Right cardiac atrium (tissue), 5 donors: Measurements from ENCODE around the gene CSH1. TPM values are rescaled to one million over a fixed set of nuclear protein-coding genes. Genes with fewer than 3 reads are reported as not detected.
"Not testable (repeated sequence)": the region's sequence is repeated elsewhere in the genome, so short reads cannot be mapped to it uniquely, and the experiment has no call there.

Experiments used
- ATAC-seq, 2 donors: fragments of 200-7000 bp; cut with Tn5 transposase; one replicate each; pipeline versions ENCODE4 v1.8.0 to v1.9.1; 2020; ENCODE audit warnings: moderate library complexity in 2 of 2, mild to moderate bottlenecking in 1 of 2
- DNase-seq, 3 donors: peaks; one replicate each; pipeline ENCODE4 v3.0.0-alpha.2; 2020
- H3K27ac ChIP-seq: one replicate; pipeline ENCODE4 v1.5.1; 2013; ENCODE audit warnings: mild to moderate bottlenecking, low read length, control low read depth, moderate library complexity
- H3K27me3 ChIP-seq: one replicate; pipeline ENCODE4 v1.6.1; 2013; ENCODE audit not compliant: control insufficient read depth, insufficient read depth
- H3K4me1 ChIP-seq: one replicate; pipeline ENCODE4 v1.6.1; 2013; ENCODE audit warnings: low read length; ENCODE audit not compliant: control insufficient read depth, insufficient read depth
- H3K4me3 ChIP-seq: one replicate; pipeline ENCODE4 v1.5.1; 2013; ENCODE audit warnings: low read length, control low read depth
- H3K9me3 ChIP-seq: one replicate; pipeline ENCODE4 v1.6.1; 2013; ENCODE audit warnings: low read length; ENCODE audit not compliant: control insufficient read depth
- WGBS: extraction: QIAGEN DNeasy Blood & Tissue Kit; methylation state at CpG from one replicate; pipeline ENCODE4 v1.1.7; 2013; 5-methylcytosine and 5-hydroxymethylcytosine counted together
- intact Hi-C, 4 donors: fragments of 100-400 bp; cut with DNase I; formaldehyde crosslinking; loops; one replicate each; pipeline versions ENCODE4 v1.11.0 to v1.14.0; 2022 to 2023
- polyA plus RNA-seq: library from polyadenylated mRNA; stranded (reverse); fragments of 200-250 nt; gene quantifications from one replicate; pipeline ENCODE4 v1.2.3, GENCODE V29; 2013
- total RNA-seq, 4 donors: library from RNA; stranded (reverse); fragmentation: NEBNext Ultra II Directional; extraction: Animal tissue kit (Norgen Biotek cat#: 25700); gene quantifications; one replicate each; pipeline ENCODE4 v1.2.1, GENCODE V29; 2021
- donor health status: healthy with polysubstance abuse.
- donor health status: DM: no; HTN: yes; CAD: no.
- donor health status: DM: no; HTN: no; CAD: no.
- donor health status: DM: no; HTN: yes; CAD: no; lungs with severe emphysema.
- donor health status: DM: yes; HTN: yes; CAD: no.

The CSH1 gene
- total and polyA plus RNA-seq, 5 donors = not detected

DNA sequence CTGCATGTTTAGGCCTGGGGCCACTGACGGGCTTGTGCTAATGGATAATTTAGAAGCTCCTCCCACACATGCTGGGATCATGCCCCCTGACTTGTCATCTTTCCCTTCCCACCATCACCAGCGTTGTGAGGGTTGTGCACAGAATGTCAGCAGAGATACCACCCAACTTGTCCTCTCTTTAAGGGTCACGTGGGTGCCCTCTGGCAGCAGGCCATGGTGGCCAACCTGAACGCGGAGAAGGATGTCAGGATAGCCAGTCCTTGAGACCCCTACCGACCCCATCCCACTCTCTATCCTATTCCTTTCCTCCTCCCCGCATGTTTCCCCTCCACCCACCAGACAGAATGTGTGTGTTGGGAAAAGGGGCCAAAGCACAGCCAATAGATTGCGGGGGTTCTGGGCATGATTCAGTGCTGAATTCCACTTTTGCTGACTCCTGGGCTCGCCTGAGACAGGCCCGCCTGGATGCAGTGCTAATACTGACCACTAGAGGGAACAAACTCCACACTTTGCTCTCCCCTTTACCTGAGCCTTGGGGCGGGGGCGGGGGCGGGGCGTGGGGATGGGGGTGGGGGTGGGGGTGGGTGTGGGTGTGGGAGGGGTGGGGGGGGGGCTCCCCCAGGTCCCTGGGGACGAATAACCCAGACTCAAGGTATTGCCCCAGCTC, 14.3 kb downstream of the CSH1 start, which contains the start of gene GH2:
Gene GH2, minus strand, starts transcription at position 10 of the 667 bp plus-strand sequence. CDS start 143 bp downstream, outside the sequence.
- Histone ChIP-seq H3K27ac (no peak within 1 kb of the TSS), H3K9me3 (no peaks in the 10 kb centered on the region), H3K4me3 (no peak within 1 kb of the TSS), H3K27me3 (no peaks in the 10 kb centered on the region), H3K4me1 (no peaks in the 10 kb centered on the region)
- intact Hi-C loops = no loop called here
- ATAC-seq = peak; percentile 62 to 64
- DNase-seq = peak in 1 of 3 donors; percentile 64
- whole genome bisulfite sequencing = 37% methylated on average over 15 of the region's 15 CpGs

GRCh38 chr17:63881337-63881736, 15.0 kb downstream of the CSH1 start:
- ATAC-seq = not testable (repeated sequence)

GRCh38 chr17:63880706-63881105, 15.7 kb downstream of the CSH1 start:
- no peak overlapping the region for H3K4me3 ChIP-seq
- H3K27ac ChIP-seq = no peak overlapping the region
- no peaks in the 10 kb centered on the region for H3K27me3 ChIP-seq
- H3K4me1 ChIP-seq = no peaks in the 10 kb centered on the region
- ATAC-seq (no peak), DNase-seq (no peak)
- intact Hi-C loops = no loop called here
- no peaks in the 10 kb centered on the region for H3K9me3 ChIP-seq
- WGBS = 84% methylated on average over 12 of the region's 12 CpGs

More at GRCh38 chr17:63881337-63881736, 15.0 kb downstream of the CSH1 start:
- H3K9me3 ChIP-seq, H3K4me3 ChIP-seq, H3K27me3 ChIP-seq, H3K27ac ChIP-seq, DNase-seq, intact Hi-C loops, H3K4me1 ChIP-seq: not testable (repeated sequence)
- 58% methylated on average over 11 of the region's 11 CpGs for WGBS

GRCh38 chr17:63878413-63878812, 18.0 kb downstream of the CSH1 start:
- 91% methylated on average over 9 of the region's 9 CpGs for WGBS
- ATAC-seq, H3K9me3 ChIP-seq, intact Hi-C loops, H3K4me1 ChIP-seq, H3K4me3 ChIP-seq, DNase-seq, H3K27me3 ChIP-seq, H3K27ac ChIP-seq: not testable (repeated sequence)

GRCh38 chr17:63874693-63875092, 21.7 kb downstream of the CSH1 start:
- ATAC-seq, intact Hi-C loops, H3K27ac ChIP-seq, H3K4me3 ChIP-seq, H3K27me3 ChIP-seq, H3K9me3 ChIP-seq, H3K4me1 ChIP-seq, DNase-seq: not testable (repeated sequence)
- 88% methylated on average over 6 of the region's 6 CpGs for WGBS

DNA sequence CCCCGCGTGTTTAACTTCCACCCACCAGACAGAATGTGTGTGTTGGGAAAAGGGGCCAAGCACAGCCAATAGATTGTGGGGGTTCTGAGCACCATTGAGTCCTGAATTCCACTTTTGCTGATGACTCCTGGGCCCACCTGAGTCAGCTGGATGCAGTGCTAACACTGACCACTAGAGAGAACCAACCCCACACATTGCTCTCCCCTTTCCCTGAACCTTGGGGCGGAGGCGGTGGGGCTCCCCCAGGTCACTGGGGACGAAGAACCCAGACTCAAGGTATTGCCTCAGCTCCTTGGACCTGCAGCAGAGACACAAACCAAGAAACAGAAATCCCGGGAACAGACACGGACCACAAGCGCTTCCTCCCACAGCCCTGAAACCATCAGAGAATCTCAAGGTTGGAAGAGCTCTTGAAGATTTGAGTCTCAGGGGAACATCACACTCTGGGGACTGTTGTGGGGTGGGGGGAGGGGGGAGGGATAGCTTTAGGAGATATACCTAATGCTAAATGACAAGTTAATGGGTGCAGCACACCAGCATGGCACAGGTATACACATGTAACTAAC, 22.2 kb downstream of the CSH1 start:
- ATAC-seq, H3K4me1 ChIP-seq, DNase-seq, H3K9me3 ChIP-seq, H3K4me3 ChIP-seq, H3K27me3 ChIP-seq, H3K27ac ChIP-seq, intact Hi-C loops: not testable (repeated sequence)
- WGBS = 79% methylated on average over 8 of the region's 8 CpGs

- ATAC-seq, H3K4me1 ChIP-seq, H3K9me3 ChIP-seq, H3K27me3 ChIP-seq, H3K27ac ChIP-seq, DNase-seq, H3K4me3 ChIP-seq, intact Hi-C loops: not testable (repeated sequence)
- 86% methylated on average over 6 of the region's 7 CpGs for WGBS
These were observed 22.8 kb downstream of the CSH1 start, which contains the start of gene CSH2 for GRCh38 chr17:63873577-63873976. Gene CSH2, minus strand, starts transcription at chr17:63873677. Its CDS starts 63 bp downstream, at chr17:63873614.

DNA sequence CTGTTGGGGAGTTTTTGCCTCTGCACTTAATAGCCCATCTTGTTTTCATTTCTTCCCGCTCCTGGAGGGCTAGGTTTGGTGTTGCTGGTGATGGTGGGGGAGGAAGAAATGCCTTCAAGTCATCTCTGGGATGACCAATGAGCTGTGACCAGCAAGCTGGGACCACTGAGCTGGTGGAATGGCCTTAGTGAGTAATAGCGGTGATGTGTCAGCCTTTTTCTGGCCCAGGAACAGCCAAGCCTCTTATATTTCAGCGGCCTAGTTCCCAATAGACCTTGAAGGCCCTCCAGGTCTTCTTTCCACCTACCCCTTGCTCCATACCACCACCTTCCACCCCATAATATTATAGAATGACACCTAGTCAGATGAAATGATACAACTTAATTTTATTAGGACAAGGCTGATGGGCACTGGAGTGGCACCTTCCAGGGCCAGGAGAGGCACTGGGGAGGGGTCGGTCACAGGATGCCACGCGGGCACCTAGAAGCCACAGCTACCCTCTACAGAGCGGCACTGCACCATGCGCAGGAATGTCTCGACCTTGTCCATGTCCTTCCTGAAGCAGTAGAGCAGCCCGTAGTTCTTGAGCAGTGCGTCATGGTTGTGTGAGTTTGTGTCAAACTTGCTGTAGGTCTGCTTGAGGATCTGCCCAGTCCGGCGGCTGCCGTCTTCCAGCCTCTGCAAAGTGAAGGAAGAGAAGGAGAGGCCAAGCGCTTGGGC, 24.6 kb downstream of the CSH1 start:
- H3K27ac ChIP-seq, ATAC-seq, H3K4me3 ChIP-seq, intact Hi-C loops, H3K4me1 ChIP-seq, H3K9me3 ChIP-seq, H3K27me3 ChIP-seq, DNase-seq: not testable (repeated sequence)
- WGBS = 94% methylated on average over 13 of the region's 15 CpGs

- H3K4me3 ChIP-seq, H3K9me3 ChIP-seq, H3K4me1 ChIP-seq, H3K27ac ChIP-seq, H3K27me3 ChIP-seq, intact Hi-C loops, DNase-seq, ATAC-seq: not testable (repeated sequence)
- 63% methylated on average over 4 of the region's 4 CpGs for WGBS
These were observed 26.1 kb downstream of the CSH1 start for GRCh38 chr17:63870292-63870665.

DNA sequence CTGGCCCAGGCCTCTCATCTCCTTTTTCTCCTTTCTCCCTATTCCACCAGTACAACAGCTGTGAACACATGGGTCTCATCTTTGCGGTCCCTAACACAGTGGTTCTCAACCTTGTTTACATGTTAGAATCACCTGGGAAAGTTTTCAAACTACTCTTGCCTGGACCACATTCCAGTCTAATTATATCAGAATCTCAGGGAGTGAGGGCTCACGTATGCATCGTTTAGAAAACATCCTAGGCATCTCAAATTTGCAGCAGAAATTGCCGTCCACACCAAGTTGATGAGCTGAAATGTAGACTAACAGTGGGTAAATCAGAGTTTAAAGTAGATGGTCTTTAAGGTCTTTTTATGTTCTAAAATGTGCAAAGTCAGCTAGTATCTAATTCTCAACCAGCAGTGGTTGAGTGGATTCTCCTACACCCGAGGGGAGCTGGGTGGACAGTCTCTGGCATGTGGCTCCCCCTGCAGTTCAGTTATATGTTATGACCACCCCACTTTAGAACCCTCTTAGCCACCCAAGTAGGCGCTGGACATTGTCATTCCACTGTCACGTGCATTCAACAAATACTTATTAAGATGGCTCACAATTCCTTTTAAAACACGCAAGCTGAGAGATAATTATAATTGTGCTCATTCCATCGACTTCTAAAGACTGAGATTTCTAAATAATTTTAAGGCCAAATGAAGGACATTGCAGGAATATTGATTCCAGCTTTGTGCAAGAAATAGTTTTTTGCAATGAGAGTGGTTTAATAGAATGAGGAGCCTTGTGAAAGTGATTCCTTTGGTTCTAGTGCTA, 26.7 kb downstream of the CSH1 start:
- intact Hi-C loops, ATAC-seq: not testable (repeated sequence)

More for the DNA sequence above, 26.7 kb downstream of the CSH1 start:
- H3K9me3 ChIP-seq, H3K27me3 ChIP-seq, H3K4me1 ChIP-seq, H3K4me3 ChIP-seq, DNase-seq, H3K27ac ChIP-seq: not testable (repeated sequence)
- WGBS = 56% methylated on average over 9 of the region's 9 CpGs
